ENCODE data around the gene MAP4.

The MAP4 gene

DNA sequence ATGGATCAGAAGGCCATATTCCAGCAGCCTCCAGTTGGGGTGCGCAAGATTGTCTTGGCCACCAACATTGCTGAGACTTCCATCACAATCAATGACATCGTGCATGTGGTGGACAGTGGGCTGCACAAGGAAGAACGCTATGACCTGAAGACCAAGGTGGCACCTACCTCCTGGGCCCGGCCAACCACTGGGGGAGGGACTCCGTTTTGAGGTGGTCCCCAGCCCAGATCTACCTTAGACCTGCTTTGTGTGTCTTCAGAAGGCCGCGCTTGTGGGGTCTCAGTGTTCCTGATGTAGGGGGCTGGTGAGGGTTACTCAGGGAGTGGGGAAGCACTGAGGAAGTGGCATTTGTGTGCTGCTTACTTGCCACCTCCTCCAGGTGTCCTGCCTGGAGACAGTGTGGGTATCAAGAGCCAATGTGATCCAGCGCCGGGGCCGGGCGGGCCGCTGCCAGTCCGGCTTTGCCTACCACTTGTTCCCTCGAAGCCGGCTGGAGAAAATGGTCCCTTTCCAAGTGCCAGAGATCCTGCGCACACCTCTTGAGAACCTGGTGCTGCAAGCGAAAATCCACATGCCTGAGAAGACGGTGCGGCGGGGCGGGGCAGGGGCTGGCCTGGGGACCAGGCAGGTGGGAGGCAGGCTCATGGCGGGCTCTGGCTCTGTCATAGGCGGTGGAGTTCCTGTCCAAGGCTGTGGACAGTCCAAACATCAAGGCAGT lies 168.3 kb downstream of the MAP4 start:
- TF ChIP-seq CTCF (IDR thresholded peaks at IDR 0.05; ENCODE audit: extremely low read depth, insufficient read depth, missing control alignments): no peak
- in situ Hi-C loops (cut with MboI; ENCODE audit: low pct_unique_long_range_greater_than_20kb, low sequenced_read_pairs, unreplicated experiment): no loop called here
- DNase-seq (ENCODE audit: low spot score): no peak

GRCh38 chr3:47847260-47847659 lies 169.0 kb downstream of the MAP4 start:
- in situ Hi-C loops (cut with MboI; ENCODE audit: low pct_unique_long_range_greater_than_20kb, low sequenced_read_pairs, unreplicated experiment): no loop called here
- no peak for DNase-seq (ENCODE audit: low spot score)
- TF ChIP-seq CTCF (IDR thresholded peaks at IDR 0.05; ENCODE audit: extremely low read depth, insufficient read depth, missing control alignments): no peak

DNA sequence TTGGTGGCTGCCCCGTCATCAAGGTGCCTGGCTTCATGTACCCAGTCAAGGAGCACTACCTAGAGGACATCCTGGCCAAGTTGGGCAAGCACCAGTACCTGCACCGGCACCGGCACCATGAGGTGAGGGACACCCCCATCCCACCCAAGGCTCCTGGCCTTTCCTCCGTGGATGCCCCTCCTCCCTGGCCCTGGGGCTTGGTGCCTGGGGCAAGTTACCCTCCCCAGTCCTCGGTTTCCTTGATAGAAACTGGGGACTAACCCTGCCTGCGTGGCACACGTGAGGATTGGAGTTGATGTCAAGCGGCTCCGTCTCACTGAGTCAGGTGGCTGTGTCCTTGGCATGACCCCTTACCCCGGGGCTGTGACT lies 169.4 kb downstream of the MAP4 start:
- TF ChIP-seq CTCF (IDR thresholded peaks at IDR 0.05; ENCODE audit: extremely low read depth, insufficient read depth, missing control alignments): no peak
- in situ Hi-C loops (cut with MboI; ENCODE audit: low pct_unique_long_range_greater_than_20kb, low sequenced_read_pairs, unreplicated experiment): no loop called here
- DNase-seq (ENCODE audit: low spot score): no peak

GRCh38 chr3:47846186-47846879 lies 169.9 kb downstream of the MAP4 start:
- in situ Hi-C loops (cut with MboI; ENCODE audit: low pct_unique_long_range_greater_than_20kb, low sequenced_read_pairs, unreplicated experiment): no loop called here
- DNase-seq (ENCODE audit: low spot score): no peak
- no peak for TF ChIP-seq CTCF (IDR thresholded peaks at IDR 0.05; ENCODE audit: extremely low read depth, insufficient read depth, missing control alignments)

- DNase-seq (ENCODE audit: low spot score): no peak
- in situ Hi-C loops (cut with MboI; ENCODE audit: low pct_unique_long_range_greater_than_20kb, low sequenced_read_pairs, unreplicated experiment): no loop called here
- no peak for TF ChIP-seq CTCF (IDR thresholded peaks at IDR 0.05; ENCODE audit: extremely low read depth, insufficient read depth, missing control alignments)
Observed at GRCh38 chr3:47841786-47842349, 174.3 kb downstream of the MAP4 start.

DNA sequence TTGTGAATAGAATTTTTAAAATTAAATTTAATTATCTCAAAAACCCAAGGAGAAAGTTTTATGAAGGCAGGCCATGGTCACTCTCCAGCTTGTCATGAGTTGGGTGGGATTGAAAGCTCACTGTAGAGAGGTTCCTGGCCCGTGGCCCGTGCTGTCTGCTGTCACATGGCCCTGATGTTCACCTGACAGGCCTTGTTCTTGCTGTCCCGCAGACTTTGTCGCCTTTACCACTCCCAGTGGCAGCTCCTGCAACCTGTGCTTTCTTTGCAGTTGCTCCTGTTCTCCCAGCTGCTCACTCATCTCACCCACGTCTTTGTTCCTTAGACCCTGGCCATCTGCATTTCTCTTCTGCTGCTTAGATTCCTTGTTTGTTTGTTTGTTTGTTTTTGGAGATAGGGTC lies 177.7 kb downstream of the MAP4 start:
- no peak for TF ChIP-seq CTCF (IDR thresholded peaks at IDR 0.05; ENCODE audit: extremely low read depth, insufficient read depth, missing control alignments)

More for the DNA sequence above, 177.7 kb downstream of the MAP4 start:
- no peak for DNase-seq (ENCODE audit: low spot score)
- in situ Hi-C loops (cut with MboI; ENCODE audit: low pct_unique_long_range_greater_than_20kb, low sequenced_read_pairs, unreplicated experiment): loop anchor here (10.0 kb wide), 2 partner anchors 156 to 316 kb away; no protein-coding TSS in a partner anchor
